Activated CD4-positive, alpha-beta T cell treated with anti-CD3 and anti-CD28 coated beads for 36 hours (primary cell): Measurements from ENCODE around the gene INTS6L. TPM values are rescaled to one million over a fixed set of nuclear protein-coding genes. Genes with fewer than 3 reads are reported as not detected.
"Not testable (repeated sequence)": the region's sequence is repeated elsewhere in the genome, so short reads cannot be mapped to it uniquely, and the experiment has no call there.

Experiments
- ATAC-seq: fragments of 200-7000 bp; cut with Tn5 transposase; one replicate; pipeline ENCODE4 v1.10.0; 2021; ENCODE audit warnings: mild to moderate bottlenecking, moderate library complexity
- CTCF ChIA-PET: fragments of 350-600 bp; sonication (Branson Sonifier 250); formaldehyde crosslinking; loops from one replicate; lab custom pipeline; 2021; ENCODE audit warnings: antibody characterized with exemption; lab: Charles Lee
- POLR2A ChIA-PET: fragments of 350-600 bp; sonication (Branson Sonifier 250); formaldehyde crosslinking; loops from one replicate; lab custom pipeline; 2021; ENCODE audit warnings: antibody characterized with exemption, inconsistent platforms; lab: Charles Lee
- DNase-seq: peaks from one replicate; pipeline ENCODE4 v3.0.0-alpha.2; 2020
- H3K27ac Mint-ChIP-seq: one replicate; pipeline ENCODE4 v1.8.0; 2021; ENCODE audit warnings: mixed read lengths
- H3K27me3 Mint-ChIP-seq: one replicate; pipeline ENCODE4 v1.8.0; 2021; ENCODE audit warnings: mixed read lengths
- H3K36me3 Mint-ChIP-seq: one replicate; pipeline ENCODE4 v1.8.0; 2021; ENCODE audit warnings: low read depth, mixed read lengths
- H3K4me1 Mint-ChIP-seq: one replicate; pipeline ENCODE4 v1.8.0; 2021; ENCODE audit warnings: mixed read lengths
- H3K4me3 Mint-ChIP-seq: one replicate; pipeline ENCODE4 v1.8.0; 2021; ENCODE audit warnings: mild to moderate bottlenecking, moderate library complexity, mixed read lengths
- H3K9me3 Mint-ChIP-seq: one replicate; pipeline ENCODE4 v1.8.0; 2021; ENCODE audit warnings: low read depth, mixed read lengths
- intact Hi-C, 2 experiments: fragments of 100-400 bp; cut with DNase I in 1 of 2; cut with micrococcal nuclease in 1 of 2; formaldehyde crosslinking; loops; one replicate each; pipeline versions ENCODE4 v1.14.2 to v1.15.1; 2022 to 2024; cut with DNase I, micrococcal nuclease
- total RNA-seq, 2 experiments: library from RNA; stranded (reverse); gene quantifications; one replicate each; pipeline ENCODE4 v1.2.3, GENCODE V29; 2021

Gene INTS6L
- total RNA-seq, 2 experiments from 2014 or later, result 24.1 to 26.0 TPM

GRCh38 chrX:135544338-135544948, 24.0 kb downstream of the INTS6L start:
- H3K36me3 Mint-ChIP-seq, result peaks cover 16% of the 10 kb centered on the region
- DNase-seq (no peak), ATAC-seq (no peak)
- no peaks in the 10 kb centered on the region for H3K27me3 Mint-ChIP-seq
- intact Hi-C loops, result no loop called here
- no peak overlapping the region for H3K4me3 Mint-ChIP-seq
- peak overlapping the region; percentile 58 for H3K27ac Mint-ChIP-seq
- H3K9me3 Mint-ChIP-seq, result no peaks in the 10 kb centered on the region
- POLR2A ChIA-PET, result interaction anchor here (0.6 kb wide), 2 partner anchors 20 to 46 kb away, joined by 4 read pairs; no protein-coding TSS in a partner anchor
- peaks cover 26% of the 10 kb centered on the region for H3K4me1 Mint-ChIP-seq
- CTCF ChIA-PET, result interaction anchor here (1.0 to 2.0 kb wide), 7 partner anchors 9 to 32 kb away, joined by 3 to 5 read pairs (median 3); no protein-coding TSS in a partner anchor

- peaks cover 17% of the 10 kb centered on the region for H3K36me3 Mint-ChIP-seq
- no peaks in the 10 kb centered on the region for H3K9me3 Mint-ChIP-seq
- intact Hi-C loops, result no loop called here
- peaks cover 19% of the 10 kb centered on the region for H3K4me1 Mint-ChIP-seq
- no peak for DNase-seq
- POLR2A ChIA-PET, result no interaction called here
- no peak for ATAC-seq
- H3K27me3 Mint-ChIP-seq, result no peaks in the 10 kb centered on the region
- no peak overlapping the region for H3K27ac Mint-ChIP-seq
- H3K4me3 Mint-ChIP-seq, result no peak overlapping the region
- CTCF ChIA-PET, result no interaction called here
Measured at GRCh38 chrX:135547767-135548166, 27.3 kb downstream of the INTS6L start.

GRCh38 chrX:135549519-135549918, 29.1 kb downstream of the INTS6L start:
- ATAC-seq (no peak), DNase-seq (no peak)
- Mint-ChIP-seq H3K36me3 (peaks cover 14% of the 10 kb centered on the region), H3K27ac (no peak overlapping the region), H3K27me3 (no peaks in the 10 kb centered on the region), H3K4me1 (peaks cover 3% of the 10 kb centered on the region), H3K4me3 (no peak overlapping the region), H3K9me3 (no peaks in the 10 kb centered on the region)
- POLR2A ChIA-PET, result no interaction called here
- intact Hi-C loops, result no loop called here
- CTCF ChIA-PET, result interaction anchor here (0.6 kb wide), 1 partner anchor 30 kb away, joined by 3 read pairs; no protein-coding TSS in a partner anchor

GRCh38 chrX:135556055-135556454, 35.6 kb downstream of the INTS6L start:
- H3K27me3 Mint-ChIP-seq, result no peaks in the 10 kb centered on the region
- ChIA-PET POLR2A (no interaction called here), CTCF (interaction anchor here (1.6 kb wide), 1 partner anchor 12 kb away, joined by 5 read pairs; no protein-coding TSS in a partner anchor)
- DNase-seq (no peak), ATAC-seq (no peak)
- intact Hi-C loops, result no loop called here
- peaks cover 24% of the 10 kb centered on the region for H3K36me3 Mint-ChIP-seq
- H3K9me3 Mint-ChIP-seq, result no peaks in the 10 kb centered on the region
- H3K27ac Mint-ChIP-seq, result no peak overlapping the region
- H3K4me3 Mint-ChIP-seq, result no peak overlapping the region
- no peaks in the 10 kb centered on the region for H3K4me1 Mint-ChIP-seq

GRCh38 chrX:135557344-135557743, 36.9 kb downstream of the INTS6L start:
- ChIA-PET CTCF (interaction anchor here (1.6 kb wide), 1 partner anchor 13 kb away, joined by 5 read pairs; no protein-coding TSS in a partner anchor), POLR2A (no interaction called here)
- DNase-seq, result no peak
- Mint-ChIP-seq H3K9me3 (peaks cover 2% of the 10 kb centered on the region), H3K27me3 (no peaks in the 10 kb centered on the region), H3K36me3 (peaks cover 34% of the 10 kb centered on the region), H3K4me1 (no peaks in the 10 kb centered on the region), H3K27ac (no peak overlapping the region), H3K4me3 (no peak overlapping the region)
- intact Hi-C loops, result no loop called here
- ATAC-seq, result no peak

- H3K27me3 Mint-ChIP-seq, result no peaks in the 10 kb centered on the region
- H3K27ac Mint-ChIP-seq, result no peak overlapping the region
- H3K4me3 Mint-ChIP-seq, result no peak overlapping the region
- H3K36me3 Mint-ChIP-seq, result peaks cover 12% of the 10 kb centered on the region
- no peaks in the 10 kb centered on the region for H3K9me3 Mint-ChIP-seq
- DNase-seq (no peak), ATAC-seq (no peak)
- peaks cover 7% of the 10 kb centered on the region for H3K4me1 Mint-ChIP-seq
- ChIA-PET POLR2A (no interaction called here), CTCF (interaction anchor here (1.1 to 1.6 kb wide), 2 partner anchors 10 to 88 kb away, joined by 3 to 6 read pairs; no protein-coding TSS in a partner anchor)
- intact Hi-C loops, result loop anchor here (1.0 to 2.0 kb wide), 2 partner anchors 88 kb away; no protein-coding TSS in a partner anchor
Measured at GRCh38 chrX:135572436-135572835, 52.0 kb downstream of the INTS6L start.

- ATAC-seq, result no peak
- H3K27me3 Mint-ChIP-seq, result no peaks in the 10 kb centered on the region
- intact Hi-C loops, result no loop called here
- H3K4me1 Mint-ChIP-seq, result no peaks in the 10 kb centered on the region
- no peaks in the 10 kb centered on the region for H3K9me3 Mint-ChIP-seq
- no peak overlapping the region for H3K4me3 Mint-ChIP-seq
- ChIA-PET POLR2A (no interaction called here), CTCF (interaction anchor here (0.5 kb wide), 1 partner anchor 108 kb away, joined by 3 read pairs; no protein-coding TSS in a partner anchor)
- no peak overlapping the region for H3K27ac Mint-ChIP-seq
- DNase-seq, result no peak
- peaks cover 20% of the 10 kb centered on the region for H3K36me3 Mint-ChIP-seq
Measured at GRCh38 chrX:135581496-135581895, 61.0 kb downstream of the INTS6L start.

GRCh38 chrX:135585153-135585552, 64.7 kb downstream of the INTS6L start:
- H3K9me3 Mint-ChIP-seq, result no peaks in the 10 kb centered on the region
- no peak for ATAC-seq
- intact Hi-C loops, result no loop called here

GRCh38 chrX:135591871-135592270, 71.4 kb downstream of the INTS6L start:
- CTCF ChIA-PET, result interaction anchor here (0.6 to 0.8 kb wide), 3 partner anchors 23 to 118 kb away, joined by 3 to 4 read pairs (median 3); no protein-coding TSS in a partner anchor

More at GRCh38 chrX:135585153-135585552, 64.7 kb downstream of the INTS6L start:
- H3K36me3 Mint-ChIP-seq, result peaks cover 4% of the 10 kb centered on the region
- CTCF ChIA-PET, result no interaction called here
- POLR2A ChIA-PET, result no interaction called here
- H3K27ac Mint-ChIP-seq, result no peak overlapping the region
- no peak for DNase-seq
- H3K27me3 Mint-ChIP-seq, result no peaks in the 10 kb centered on the region
- H3K4me3 Mint-ChIP-seq, result no peak overlapping the region
- no peaks in the 10 kb centered on the region for H3K4me1 Mint-ChIP-seq

GRCh38 chrX:135594049-135594448, 73.6 kb downstream of the INTS6L start:
- POLR2A ChIA-PET, H3K27me3 Mint-ChIP-seq, H3K4me3 Mint-ChIP-seq, intact Hi-C loops, H3K9me3 Mint-ChIP-seq, H3K4me1 Mint-ChIP-seq, H3K27ac Mint-ChIP-seq, H3K36me3 Mint-ChIP-seq, ATAC-seq, DNase-seq: not testable (repeated sequence)
- CTCF ChIA-PET, result interaction anchor here (0.6 to 1.5 kb wide), 2 partner anchors 108 to 109 kb away, joined by 3 to 5 read pairs; no protein-coding TSS in a partner anchor

More at GRCh38 chrX:135591871-135592270, 71.4 kb downstream of the INTS6L start:
- H3K4me3 Mint-ChIP-seq, result no peak overlapping the region
- H3K9me3 Mint-ChIP-seq, result no peaks in the 10 kb centered on the region
- DNase-seq, result no peak
- no peak for ATAC-seq
- H3K27ac Mint-ChIP-seq, result no peak overlapping the region
- intact Hi-C loops, result no loop called here
- H3K36me3 Mint-ChIP-seq, result no peaks in the 10 kb centered on the region
- peaks cover 2% of the 10 kb centered on the region for H3K27me3 Mint-ChIP-seq
- POLR2A ChIA-PET, result no interaction called here
- no peaks in the 10 kb centered on the region for H3K4me1 Mint-ChIP-seq

GRCh38 chrX:135594453-135594852, 74.0 kb downstream of the INTS6L start:
- H3K36me3 Mint-ChIP-seq, intact Hi-C loops, POLR2A ChIA-PET, ATAC-seq, H3K9me3 Mint-ChIP-seq, H3K27ac Mint-ChIP-seq, DNase-seq, H3K27me3 Mint-ChIP-seq, H3K4me3 Mint-ChIP-seq, H3K4me1 Mint-ChIP-seq: not testable (repeated sequence)
- CTCF ChIA-PET, result interaction anchor here (0.6 to 1.5 kb wide), 2 partner anchors 108 to 110 kb away, joined by 3 to 5 read pairs; no protein-coding TSS in a partner anchor
